SH-SY5Y (cell line): ENCODE measurements around the gene MARCKS.

ENCODE experiments used
- GATA2 ChIP-seq: IDR thresholded peaks from 2 replicates; pipeline ENCODE4 v1.6.1; 2011; ENCODE audit warnings: mild to moderate bottlenecking, low read depth, low read length
- GATA3 ChIP-seq: IDR thresholded peaks from 2 replicates; pipeline ENCODE4 v1.6.1; 2011; ENCODE audit warnings: low read depth, mild to moderate bottlenecking, low read length, moderate library complexity

DNA sequence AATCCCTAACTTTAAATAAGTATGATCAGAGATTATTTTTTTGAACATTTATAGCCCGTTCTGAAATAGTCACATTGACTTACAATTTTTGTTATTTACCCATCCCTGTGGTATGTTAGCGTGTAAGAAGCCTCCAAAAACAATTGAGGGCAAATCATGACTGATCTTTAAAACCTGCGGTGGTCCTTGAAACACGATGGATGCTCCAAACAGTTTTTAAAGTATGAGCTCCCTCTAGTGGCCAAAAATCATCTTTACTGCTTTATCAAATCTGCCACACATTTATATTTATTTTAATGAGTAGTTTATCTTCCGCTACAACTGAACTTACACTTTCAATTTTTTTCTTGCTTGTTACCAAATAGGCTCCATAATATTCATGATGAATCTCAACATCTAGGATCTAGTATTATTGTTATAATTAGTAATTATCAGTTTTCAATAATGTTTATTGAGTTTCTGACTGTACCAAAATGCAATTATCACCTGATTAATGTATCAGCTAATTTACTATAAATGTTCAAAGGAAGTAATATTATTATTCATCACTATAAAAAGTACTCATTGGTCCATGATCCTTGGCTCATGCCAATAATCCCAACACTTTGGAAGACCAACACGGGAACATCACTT, 52.2 kb downstream of the MARCKS start:
- no peak for TF ChIP-seq GATA3
- no peak for TF ChIP-seq GATA2
